Panc1 (cell line): Measurements from ENCODE around the gene DYRK2. TPM values are rescaled to one million over a fixed set of nuclear protein-coding genes. Genes with fewer than 3 reads are reported as not detected.

ENCODE experiments used
- ATAC-seq: fragments of 200-7000 bp; cut with Tn5 transposase; 2 replicates; pipeline ENCODE4 v1.9.1; 2020; ENCODE audit warnings: mild to moderate bottlenecking, moderate library complexity
- BruUV-seq: library from RNA; stranded (reverse); fragments of 400-500 nt; replicated peaks from 2 replicates; lab custom pipeline; 2021; lab: Mats Ljungman, UMichigan
- CTCF ChIA-PET: fragments of 300-600 bp; sonication (Branson Sonifier 250); formaldehyde crosslinking; loops from one replicate; lab custom pipeline; 2022; ENCODE audit warnings: antibody characterized with exemption; lab: Charles Lee
- POLR2A ChIA-PET: fragments of 300-600 bp; sonication (Branson Sonifier 250); formaldehyde crosslinking; loops from one replicate; lab custom pipeline; 2022; ENCODE audit warnings: antibody characterized with exemption; lab: Charles Lee
- DNase-seq: peaks from one replicate; pipeline ENCODE4 v3.0.0-alpha.2; 2010; ENCODE audit warnings: low read depth, low spot score
- H3K27ac ChIP-seq: 2 replicates; pipeline ENCODE4 v1.5.1; 2011; ENCODE audit warnings: mild to moderate bottlenecking, low read length, inconsistent platforms
- H3K27me3 ChIP-seq: fragments of 200-500 bp; sonication (Bioruptor generic); 2 replicates; pipeline ENCODE4 v1.6.0; 2014; ENCODE audit warnings: low read length, inconsistent platforms; ENCODE audit not compliant: control insufficient read depth, insufficient read depth
- H3K36me3 ChIP-seq: fragments of 200-500 bp; sonication (Bioruptor generic); 2 replicates; pipeline ENCODE4 v1.5.1; 2014; ENCODE audit warnings: inconsistent platforms, mild to moderate bottlenecking, low read length, moderate library complexity; ENCODE audit not compliant: control insufficient read depth, insufficient read depth
- H3K4me1 ChIP-seq: 2 replicates; pipeline ENCODE4 v1.5.1; 2011; ENCODE audit warnings: inconsistent platforms, mild to moderate bottlenecking, low read length, moderate library complexity; ENCODE audit not compliant: control insufficient read depth, insufficient read depth
- H3K4me3 ChIP-seq, 2 experiments: 2 replicates each; pipeline ENCODE4 v1.5.1; 2011 to 2012; ENCODE audit warnings: low read depth in 2 of 2, low read length in 2 of 2, mild to moderate bottlenecking in 2 of 2, inconsistent platforms in 1 of 2, moderate library complexity in 1 of 2
- H3K9me3 ChIP-seq: fragments of 200-500 bp; sonication (Bioruptor generic); 2 replicates; pipeline ENCODE4 v1.5.1; 2014; ENCODE audit warnings: low read depth, mild to moderate bottlenecking, inconsistent platforms, low read length, moderate library complexity; ENCODE audit not compliant: control insufficient read depth, insufficient read depth
- POLR2AphosphoS5 ChIP-seq: IDR thresholded peaks from 2 replicates; pipeline ENCODE4 v1.6.1; 2012; ENCODE audit warnings: mild to moderate bottlenecking, low read depth, low read length, moderate library complexity
- SIN3A ChIP-seq: IDR thresholded peaks from 2 replicates; pipeline ENCODE4 v1.6.1; 2012; ENCODE audit warnings: low read depth, mild to moderate bottlenecking, low read length, moderate library complexity, borderline replicate concordance; ENCODE audit not compliant: insufficient read depth
- TCF7L2 ChIP-seq: IDR thresholded peaks from 2 replicates; pipeline ENCODE4 v1.6.1; 2011; ENCODE audit warnings: mild to moderate bottlenecking, low read depth, low read length, inconsistent platforms
- in situ Hi-C: cut with HindIII; loops from 2 replicates; pipeline ENCODE4 v1.10.0; 2016; ENCODE audit warnings: low sequenced_read_pairs, low pct_unique_long_range_greater_than_20kb
- intact Hi-C: fragments of 100-400 bp; cut with micrococcal nuclease; formaldehyde crosslinking; loops from one replicate; pipeline ENCODE4 v1.10.0; 2022; ENCODE audit not compliant: unreplicated experiment
- total RNA-seq: library from RNA; stranded (reverse); gene quantifications from one replicate; pipeline ENCODE4 v1.2.1, GENCODE V29; 2021; ENCODE audit not compliant: unreplicated experiment
- TF ChIP-seq, protein P1 (sequence below), 2 experiments: IDR thresholded peaks; 2 replicates each; pipeline ENCODE4 v1.6.1; 2011 to 2012; ENCODE audit warnings: low read depth in 2 of 2, control low read depth in 1 of 2, low read length in 1 of 2, mild to moderate bottlenecking in 1 of 2, moderate library complexity in 1 of 2; ENCODE audit not compliant: insufficient read depth in 1 of 2
- TF ChIP-seq, protein P2 (sequence below): fragments of 450-650 bp; IDR thresholded peaks from 2 replicates; pipeline ENCODE4 v1.5.1; 2017; ENCODE audit warnings: mild to moderate bottlenecking

DYRK2 gene
- total RNA-seq, 1 experiment from 2014 or later = 9.9 TPM

DNA sequence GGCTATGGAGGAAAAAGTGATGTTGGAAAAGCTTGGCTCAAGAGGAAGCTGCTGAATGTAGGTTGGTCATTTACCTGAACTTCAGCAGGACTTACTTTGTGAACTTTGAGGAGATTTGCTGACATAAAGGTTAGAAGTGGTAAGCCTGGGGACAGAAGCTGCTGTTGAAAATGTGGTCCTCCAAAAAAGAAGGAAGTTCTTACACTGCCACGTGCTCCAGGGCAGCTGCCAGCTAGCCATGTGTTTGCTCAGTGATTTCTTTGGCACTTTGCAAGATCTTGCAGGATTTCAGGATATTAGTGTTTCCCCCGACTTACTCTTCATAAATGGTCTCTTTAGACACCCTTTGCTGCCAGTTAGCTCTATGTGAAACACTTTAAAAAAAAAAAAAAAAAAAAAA is 14.8 kb upstream of the DYRK2 start:
- Histone ChIP-seq H3K27ac (no peak overlapping the region), H3K9me3 (no peaks in the 10 kb centered on the region), H3K4me1 (no peaks in the 10 kb centered on the region), H3K27me3 (peaks cover 4% of the 10 kb centered on the region), H3K4me3 (no peak overlapping the region), H3K36me3 (no peaks in the 10 kb centered on the region)
- no TSS peak for BruUV-seq
- POLR2A ChIA-PET = interaction anchor here (0.6 kb wide), 1 partner anchor 1581 kb away, joined by 7 read pairs; no protein-coding TSS in a partner anchor
- TF ChIP-seq, protein P1, sequence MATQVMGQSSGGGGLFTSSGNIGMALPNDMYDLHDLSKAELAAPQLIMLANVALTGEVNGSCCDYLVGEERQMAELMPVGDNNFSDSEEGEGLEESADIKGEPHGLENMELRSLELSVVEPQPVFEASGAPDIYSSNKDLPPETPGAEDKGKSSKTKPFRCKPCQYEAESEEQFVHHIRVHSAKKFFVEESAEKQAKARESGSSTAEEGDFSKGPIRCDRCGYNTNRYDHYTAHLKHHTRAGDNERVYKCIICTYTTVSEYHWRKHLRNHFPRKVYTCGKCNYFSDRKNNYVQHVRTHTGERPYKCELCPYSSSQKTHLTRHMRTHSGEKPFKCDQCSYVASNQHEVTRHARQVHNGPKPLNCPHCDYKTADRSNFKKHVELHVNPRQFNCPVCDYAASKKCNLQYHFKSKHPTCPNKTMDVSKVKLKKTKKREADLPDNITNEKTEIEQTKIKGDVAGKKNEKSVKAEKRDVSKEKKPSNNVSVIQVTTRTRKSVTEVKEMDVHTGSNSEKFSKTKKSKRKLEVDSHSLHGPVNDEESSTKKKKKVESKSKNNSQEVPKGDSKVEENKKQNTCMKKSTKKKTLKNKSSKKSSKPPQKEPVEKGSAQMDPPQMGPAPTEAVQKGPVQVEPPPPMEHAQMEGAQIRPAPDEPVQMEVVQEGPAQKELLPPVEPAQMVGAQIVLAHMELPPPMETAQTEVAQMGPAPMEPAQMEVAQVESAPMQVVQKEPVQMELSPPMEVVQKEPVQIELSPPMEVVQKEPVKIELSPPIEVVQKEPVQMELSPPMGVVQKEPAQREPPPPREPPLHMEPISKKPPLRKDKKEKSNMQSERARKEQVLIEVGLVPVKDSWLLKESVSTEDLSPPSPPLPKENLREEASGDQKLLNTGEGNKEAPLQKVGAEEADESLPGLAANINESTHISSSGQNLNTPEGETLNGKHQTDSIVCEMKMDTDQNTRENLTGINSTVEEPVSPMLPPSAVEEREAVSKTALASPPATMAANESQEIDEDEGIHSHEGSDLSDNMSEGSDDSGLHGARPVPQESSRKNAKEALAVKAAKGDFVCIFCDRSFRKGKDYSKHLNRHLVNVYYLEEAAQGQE (IDR thresholded peaks at IDR 0.05; ENCODE audit: insufficient read depth in 1 of 2, low read depth in 2 of 2, low read length in 1 of 2) = no peak
- no peak for TF ChIP-seq TCF7L2
- TF ChIP-seq, protein P2, sequence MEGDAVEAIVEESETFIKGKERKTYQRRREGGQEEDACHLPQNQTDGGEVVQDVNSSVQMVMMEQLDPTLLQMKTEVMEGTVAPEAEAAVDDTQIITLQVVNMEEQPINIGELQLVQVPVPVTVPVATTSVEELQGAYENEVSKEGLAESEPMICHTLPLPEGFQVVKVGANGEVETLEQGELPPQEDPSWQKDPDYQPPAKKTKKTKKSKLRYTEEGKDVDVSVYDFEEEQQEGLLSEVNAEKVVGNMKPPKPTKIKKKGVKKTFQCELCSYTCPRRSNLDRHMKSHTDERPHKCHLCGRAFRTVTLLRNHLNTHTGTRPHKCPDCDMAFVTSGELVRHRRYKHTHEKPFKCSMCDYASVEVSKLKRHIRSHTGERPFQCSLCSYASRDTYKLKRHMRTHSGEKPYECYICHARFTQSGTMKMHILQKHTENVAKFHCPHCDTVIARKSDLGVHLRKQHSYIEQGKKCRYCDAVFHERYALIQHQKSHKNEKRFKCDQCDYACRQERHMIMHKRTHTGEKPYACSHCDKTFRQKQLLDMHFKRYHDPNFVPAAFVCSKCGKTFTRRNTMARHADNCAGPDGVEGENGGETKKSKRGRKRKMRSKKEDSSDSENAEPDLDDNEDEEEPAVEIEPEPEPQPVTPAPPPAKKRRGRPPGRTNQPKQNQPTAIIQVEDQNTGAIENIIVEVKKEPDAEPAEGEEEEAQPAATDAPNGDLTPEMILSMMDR = no peak
- no peak for TF ChIP-seq POLR2AphosphoS5
- TF ChIP-seq SIN3A = no peak
- in situ Hi-C loops = no loop called here
- no peak for DNase-seq
- intact Hi-C loops = no loop called here
- no peak for ATAC-seq
- CTCF ChIA-PET = no interaction called here

DNA sequence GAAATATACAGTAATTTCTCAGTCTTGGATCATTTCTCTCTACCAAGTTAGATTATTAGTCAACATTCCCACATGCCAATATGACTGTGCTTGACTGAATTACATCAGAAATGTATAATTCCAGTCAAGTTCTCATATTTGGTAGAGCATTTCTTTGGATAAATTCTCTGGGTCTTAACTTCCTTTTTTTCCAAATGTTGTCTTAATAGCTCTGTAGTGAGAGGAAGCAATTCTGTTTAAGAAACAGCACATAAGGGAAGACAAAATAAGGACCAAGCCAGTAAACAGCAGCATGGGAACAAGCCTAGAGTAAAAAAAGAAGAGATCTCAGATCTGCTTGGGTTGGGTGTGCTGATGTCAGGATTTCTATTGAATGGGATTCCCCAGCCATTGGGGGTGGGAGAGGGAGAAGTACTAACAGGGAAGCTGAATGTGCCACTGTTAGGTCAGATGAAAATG is 14.2 kb upstream of the DYRK2 start:
- POLR2A ChIA-PET = no interaction called here

More for the DNA sequence above, 14.2 kb upstream of the DYRK2 start:
- intact Hi-C loops = no loop called here
- in situ Hi-C loops = no loop called here
- CTCF ChIA-PET = no interaction called here
- BruUV-seq = no TSS peak
- H3K4me3 ChIP-seq = no peak overlapping the region
- peaks cover 4% of the 10 kb centered on the region for H3K27me3 ChIP-seq
- no peaks in the 10 kb centered on the region for H3K36me3 ChIP-seq
- TF ChIP-seq POLR2AphosphoS5 (no peak), SIN3A (no peak), TCF7L2 (no peak)
- TF ChIP-seq, protein P1 (IDR thresholded peaks at IDR 0.05; ENCODE audit: insufficient read depth in 1 of 2, low read depth in 2 of 2, low read length in 1 of 2) = no peak
- TF ChIP-seq, protein P2 = no peak
- H3K27ac ChIP-seq = no peak overlapping the region
- no peaks in the 10 kb centered on the region for H3K4me1 ChIP-seq
- H3K9me3 ChIP-seq = no peaks in the 10 kb centered on the region
- no peak for ATAC-seq
- DNase-seq = no peak
